HG03060 (cell line): Measurements from ENCODE around the gene VPS35L.
"Not testable (repeated sequence)": the region's sequence is repeated elsewhere in the genome, so short reads cannot be mapped to it uniquely, and the experiment has no call there.

Experiments used
- ATAC-seq: cut with Tn5 transposase; IDR thresholded peaks from one replicate; pipeline ENCODE4 v1.9.1; 2021; ENCODE audit warnings: low read depth, moderate number of reproducible peaks; ENCODE audit not compliant: unreplicated experiment

VPS35L gene

GRCh38 chr16:19636436-19637267 lies 81.1 kb downstream of the VPS35L start:
- no peak for ATAC-seq

- ATAC-seq: no peak
Measured at GRCh38 chr16:19639986-19640421, 84.5 kb downstream of the VPS35L start.

- ATAC-seq: no peak
Measured at GRCh38 chr16:19642501-19642900, 87.0 kb downstream of the VPS35L start.

- ATAC-seq: no peak
Measured at GRCh38 chr16:19644877-19645276, 89.4 kb downstream of the VPS35L start.

- ATAC-seq: no peak
Measured at GRCh38 chr16:19645557-19645981, 90.1 kb downstream of the VPS35L start.

- ATAC-seq: no peak
Measured at GRCh38 chr16:19649980-19650379, 94.5 kb downstream of the VPS35L start.

- ATAC-seq: no peak
Measured at GRCh38 chr16:19654147-19654546, 98.6 kb downstream of the VPS35L start.

- no peak for ATAC-seq
Measured at GRCh38 chr16:19655242-19655777, 99.8 kb downstream of the VPS35L start.

- no peak for ATAC-seq
Measured at GRCh38 chr16:19657831-19658230, 102.3 kb downstream of the VPS35L start.

- no peak for ATAC-seq
Measured at GRCh38 chr16:19659554-19659953, 104.1 kb downstream of the VPS35L start.

GRCh38 chr16:19660432-19660831 lies 104.9 kb downstream of the VPS35L start:
- no peak for ATAC-seq

GRCh38 chr16:19662351-19662750 lies 106.8 kb downstream of the VPS35L start:
- no peak for ATAC-seq

GRCh38 chr16:19664166-19664565 lies 108.7 kb downstream of the VPS35L start:
- no peak for ATAC-seq

- ATAC-seq: not testable (repeated sequence)
Measured at GRCh38 chr16:19665313-19665712, 109.8 kb downstream of the VPS35L start.

GRCh38 chr16:19666477-19666876 lies 111.0 kb downstream of the VPS35L start:
- ATAC-seq: no peak

- no peak for ATAC-seq
Measured at GRCh38 chr16:19672378-19672777, 116.9 kb downstream of the VPS35L start.

- no peak for ATAC-seq
Measured at GRCh38 chr16:19674485-19674884, 119.0 kb downstream of the VPS35L start.

- ATAC-seq: no peak
Measured at GRCh38 chr16:19677402-19677801, 121.9 kb downstream of the VPS35L start.

- ATAC-seq: no peak
Measured at GRCh38 chr16:19678804-19679203, 123.3 kb downstream of the VPS35L start.

GRCh38 chr16:19679281-19679680 lies 123.8 kb downstream of the VPS35L start:
- not testable (repeated sequence) for ATAC-seq

GRCh38 chr16:19680881-19681340 lies 125.4 kb downstream of the VPS35L start:
- no peak for ATAC-seq

- ATAC-seq: no peak
Measured at GRCh38 chr16:19681637-19682036, 126.1 kb downstream of the VPS35L start.
